ENCODE data around the gene KRTAP19-8. TPM values are rescaled to one million over a fixed set of nuclear protein-coding genes. Genes with fewer than 3 reads are reported as not detected.

KRTAP19-8 gene
- total RNA-seq, 1 experiment from 2014 or later = not detected

DNA sequence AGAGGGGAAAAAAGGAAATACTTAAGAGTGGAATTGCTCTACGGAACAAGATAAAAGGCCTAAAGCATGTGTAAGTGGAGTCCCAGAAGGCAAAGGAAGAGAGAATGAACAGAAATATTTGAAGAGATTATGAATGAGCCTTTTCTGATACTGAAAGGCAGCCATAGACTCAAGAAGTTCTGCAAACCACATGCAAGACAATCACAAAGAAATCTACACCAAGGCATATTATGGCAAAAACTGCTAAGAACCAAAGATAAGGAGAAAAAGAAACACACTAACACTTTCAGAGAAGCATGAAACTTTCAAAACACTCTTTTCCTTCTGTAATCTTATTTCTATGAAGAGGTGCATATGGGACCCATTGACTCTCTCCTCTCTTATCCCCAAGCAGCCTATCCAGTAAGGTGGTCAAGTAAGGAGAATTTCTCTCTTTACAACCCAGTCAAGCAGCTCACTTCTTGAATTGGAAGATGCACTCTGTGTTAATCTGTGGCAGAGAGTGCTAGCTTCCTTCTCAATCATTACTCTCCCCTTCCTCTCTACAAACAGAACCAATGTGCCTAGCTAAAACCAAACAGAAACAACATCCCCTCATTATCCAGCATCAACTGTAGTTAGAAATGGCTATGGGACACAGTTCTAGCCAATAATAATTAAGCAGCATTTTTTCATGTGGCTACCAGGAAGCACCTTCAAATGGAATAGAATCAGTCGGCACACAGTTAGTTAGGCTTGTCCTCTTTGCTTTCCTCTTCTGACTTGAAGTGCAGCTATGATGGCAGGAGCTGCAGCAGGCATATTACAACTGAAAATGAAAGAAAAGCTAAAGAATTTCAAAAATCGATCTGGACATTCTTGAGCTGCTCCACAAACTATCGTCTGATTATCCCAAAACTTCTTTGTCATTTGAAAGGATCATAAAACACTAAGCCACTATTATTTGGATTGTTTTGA is 25.9 kb downstream of the KRTAP19-8 start:
- DNase-seq (ENCODE audit: low read depth) = no peak

- DNase-seq (ENCODE audit: low read depth) = no peak
Observed at GRCh38 chr21:31011412-31011811, 26.9 kb downstream of the KRTAP19-8 start.

GRCh38 chr21:31008355-31008754 is 29.9 kb downstream of the KRTAP19-8 start:
- peak; percentile 3 for DNase-seq (ENCODE audit: low read depth)

DNA sequence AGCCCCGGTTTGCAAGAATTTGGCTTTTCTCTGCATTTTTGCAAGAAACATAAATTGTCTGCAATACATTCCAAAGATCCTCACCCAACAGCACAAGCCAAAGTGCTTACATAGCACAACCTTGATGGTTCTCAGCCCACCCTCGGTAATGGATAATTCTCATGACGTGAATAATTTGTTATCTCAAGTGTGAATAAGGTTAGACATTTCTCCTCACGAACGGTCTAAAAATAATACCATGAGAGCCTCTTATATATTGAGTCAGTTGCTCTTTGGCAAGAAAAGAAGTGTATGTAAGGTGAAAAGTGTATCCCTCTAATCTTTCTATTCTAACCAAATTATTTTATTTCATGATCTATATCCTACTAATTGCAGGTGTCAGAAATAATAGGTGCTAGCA is 33.3 kb downstream of the KRTAP19-8 start:
- DNase-seq (ENCODE audit: low read depth) = no peak

DNA sequence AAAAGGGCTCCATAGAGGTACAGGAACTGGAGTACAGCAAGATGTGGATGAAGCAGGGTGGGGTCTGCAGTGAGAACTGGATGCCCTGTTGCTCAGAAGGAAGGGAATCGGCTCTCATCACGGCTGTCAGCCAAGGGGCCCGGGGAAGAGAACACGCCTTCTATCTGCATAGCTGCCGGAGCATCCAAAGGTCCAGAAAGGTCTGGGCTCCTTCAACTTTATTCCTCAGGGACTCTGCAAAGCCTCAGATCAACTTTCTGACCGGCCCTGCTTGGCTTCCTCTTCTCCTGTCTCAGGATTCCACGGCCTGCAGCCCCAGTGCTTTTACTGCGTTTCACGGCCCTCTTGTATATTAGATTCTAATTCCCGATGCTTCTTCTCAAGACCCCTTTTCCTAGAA is 34.8 kb downstream of the KRTAP19-8 start:
- no peak for DNase-seq (ENCODE audit: low read depth)

DNA sequence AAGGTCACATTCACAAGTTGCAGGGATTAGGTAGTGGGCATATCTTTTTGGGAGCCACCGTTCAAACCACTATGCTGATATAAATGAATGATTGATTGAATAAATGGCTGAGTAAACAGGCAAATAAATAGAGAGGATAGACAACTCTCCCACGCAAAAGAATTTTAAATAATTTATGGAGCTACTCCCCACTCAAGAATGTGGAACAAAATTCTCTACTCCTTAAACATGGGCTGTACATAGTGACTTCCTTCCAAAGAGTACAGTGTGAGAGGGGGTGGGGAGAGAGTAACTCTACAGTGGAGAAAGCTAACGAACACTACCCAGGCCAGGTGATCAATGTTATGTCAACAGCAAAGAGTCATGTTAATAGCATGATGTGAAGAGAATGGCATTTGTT is 40.7 kb downstream of the KRTAP19-8 start:
- no peak for DNase-seq (ENCODE audit: low read depth)

DNA sequence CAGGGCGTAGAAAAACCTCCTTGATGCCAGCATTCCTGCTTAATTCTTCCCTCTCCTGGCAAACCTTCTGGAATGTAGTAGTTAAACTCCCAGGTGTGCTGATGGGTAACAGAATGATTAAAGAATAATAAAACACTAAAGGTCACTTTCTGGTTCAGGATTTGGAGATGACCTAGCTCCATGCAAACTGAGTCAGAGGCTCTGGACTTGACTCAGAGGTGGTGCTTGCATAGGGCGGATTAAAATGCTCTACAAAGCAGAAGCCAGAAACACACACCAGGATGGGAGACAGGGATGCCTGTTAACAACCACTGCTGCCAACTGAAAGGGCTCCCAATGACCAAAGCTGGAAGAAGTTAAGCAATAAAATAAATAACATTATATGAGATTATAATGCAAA is 41.5 kb downstream of the KRTAP19-8 start:
- no peak for DNase-seq (ENCODE audit: low read depth)

DNA sequence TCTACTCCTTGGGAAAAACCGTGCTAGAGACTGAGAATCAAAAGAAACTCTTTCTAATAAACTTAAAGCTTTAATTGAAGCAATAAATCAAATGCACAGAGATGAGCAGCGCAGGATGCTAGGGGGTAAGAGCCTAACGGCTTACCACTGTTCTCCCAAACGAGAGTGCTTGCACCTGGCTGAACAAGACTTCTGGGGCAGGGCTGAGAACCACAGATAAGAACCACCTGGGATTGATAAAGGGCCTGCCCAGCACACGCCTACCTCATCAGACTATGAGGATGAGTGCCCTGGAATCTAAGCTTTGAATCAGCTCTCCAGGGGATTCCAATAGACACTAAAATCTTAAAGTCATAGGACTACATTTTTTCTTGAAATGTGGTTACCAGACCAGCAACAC is 43.3 kb downstream of the KRTAP19-8 start:
- no peak for DNase-seq (ENCODE audit: low read depth)

DNA sequence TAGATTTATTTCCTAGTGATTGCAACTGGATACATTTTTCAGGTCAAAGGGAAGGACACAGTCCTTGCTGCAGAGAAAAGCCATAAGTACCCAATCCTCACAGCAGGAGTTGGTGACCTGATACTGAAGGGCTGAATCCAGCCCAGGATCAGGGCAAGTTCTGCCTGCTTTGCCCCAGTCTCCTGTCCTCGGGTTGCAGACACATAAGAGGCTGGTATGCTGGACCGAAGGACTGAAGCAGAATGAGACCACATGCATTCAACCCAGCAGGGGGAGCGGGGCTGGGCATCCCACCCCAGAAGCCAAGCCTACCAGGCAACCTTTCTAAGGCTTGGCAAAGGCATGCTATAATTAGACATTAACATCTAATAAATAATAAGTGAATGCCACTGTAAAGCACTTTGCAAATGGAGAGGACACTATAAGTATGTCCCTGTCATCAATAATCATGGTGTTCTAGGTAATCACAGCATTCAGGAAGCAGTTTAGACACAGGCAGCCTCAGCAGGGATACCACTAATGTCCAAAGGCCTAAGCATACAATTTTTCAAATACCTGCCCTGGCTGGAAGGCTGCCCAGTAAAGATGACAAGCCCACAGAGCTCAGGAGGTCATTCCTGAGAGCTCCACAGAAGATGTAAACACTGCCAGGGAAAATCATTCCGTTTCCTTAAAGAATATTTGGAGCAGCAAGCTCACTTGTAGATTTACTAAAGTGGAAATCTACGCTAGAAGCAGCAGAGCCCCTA is 47.6 kb downstream of the KRTAP19-8 start:
- no peak for DNase-seq (ENCODE audit: low read depth)

- DNase-seq (ENCODE audit: low read depth) = no peak
Observed at GRCh38 chr21:30988706-30989105, 49.6 kb downstream of the KRTAP19-8 start.

Other genes with a start within 250 kb of the KRTAP19-8 start
- gene KRTAP8-1, start 225.2 kb downstream of the KRTAP19-8 start, total RNA-seq (2014; rRNA removed; shearing (Covaris generic)) = not detected in 2 replicates
- not detected in 2 replicates for gene KRTAP7-1, start 208.7 kb downstream of the KRTAP19-8 start, total RNA-seq (2014; rRNA removed; shearing (Covaris generic))
- gene KRTAP11-1, start 156.9 kb downstream of the KRTAP19-8 start, total RNA-seq (2014; rRNA removed; shearing (Covaris generic)) = not detected in 2 replicates

All from HT1080 (cell line).